HEK293T (cell line): ENCODE measurements around the gene FHIP1A.

ENCODE experiments used
- ARNT ChIP-seq: fragments of 450-650 bp; IDR thresholded peaks from 2 replicates; pipeline ENCODE4 v1.6.1; 2017; ENCODE audit warnings: mild to moderate bottlenecking
- BHLHE40 ChIP-seq: fragments of 450-650 bp; IDR thresholded peaks from 2 replicates; pipeline ENCODE4 v1.6.1; 2016; ENCODE audit warnings: mild to moderate bottlenecking, moderate library complexity, borderline replicate concordance
- ELF4 ChIP-seq: fragments of 450-650 bp; IDR thresholded peaks from 2 replicates; pipeline ENCODE4 v1.6.1; 2017; ENCODE audit warnings: antibody characterized with exemption
- FOXA1 ChIP-seq: fragments of 450-650 bp; IDR thresholded peaks from 2 replicates; pipeline ENCODE4 v1.6.1; 2016; ENCODE audit warnings: mild to moderate bottlenecking
- FOXM1 ChIP-seq: fragments of 450-650 bp; IDR thresholded peaks from 2 replicates; pipeline ENCODE4 v1.6.1; 2017; ENCODE audit warnings: mild to moderate bottlenecking, borderline replicate concordance
- HDGF ChIP-seq: fragments of 450-650 bp; IDR thresholded peaks from 2 replicates; pipeline ENCODE4 v1.6.1; 2017; ENCODE audit warnings: antibody characterized with exemption, borderline replicate concordance
- L3MBTL2 ChIP-seq: fragments of 450-650 bp; conservative IDR thresholded peaks from 2 replicates; pipeline ENCODE4 v1.6.1; 2016; ENCODE audit warnings: mild to moderate bottlenecking
- LEF1 ChIP-seq: fragments of 450-650 bp; IDR thresholded peaks from 2 replicates; pipeline ENCODE4 v1.6.1; 2017; ENCODE audit warnings: mild to moderate bottlenecking, borderline replicate concordance
- NFRKB ChIP-seq: fragments of 450-650 bp; IDR thresholded peaks from 2 replicates; pipeline ENCODE4 v1.6.1; 2016; ENCODE audit warnings: mild to moderate bottlenecking, moderate library complexity
- PKNOX1 ChIP-seq: fragments of 450-650 bp; IDR thresholded peaks from 2 replicates; pipeline ENCODE4 v1.6.1; 2016
- SP1 ChIP-seq: fragments of 450-650 bp; IDR thresholded peaks from 2 replicates; pipeline ENCODE4 v1.6.1; 2017
- SUZ12 ChIP-seq: fragments of 450-650 bp; IDR thresholded peaks from 2 replicates; pipeline ENCODE4 v1.6.1; 2016; ENCODE audit warnings: mild to moderate bottlenecking
- TARDBP ChIP-seq: fragments of 450-650 bp; IDR thresholded peaks from 2 replicates; pipeline ENCODE4 v1.6.1; 2016
- ZNF384 ChIP-seq: fragments of 450-650 bp; IDR thresholded peaks from 2 replicates; pipeline ENCODE4 v1.6.1; 2016

DNA sequence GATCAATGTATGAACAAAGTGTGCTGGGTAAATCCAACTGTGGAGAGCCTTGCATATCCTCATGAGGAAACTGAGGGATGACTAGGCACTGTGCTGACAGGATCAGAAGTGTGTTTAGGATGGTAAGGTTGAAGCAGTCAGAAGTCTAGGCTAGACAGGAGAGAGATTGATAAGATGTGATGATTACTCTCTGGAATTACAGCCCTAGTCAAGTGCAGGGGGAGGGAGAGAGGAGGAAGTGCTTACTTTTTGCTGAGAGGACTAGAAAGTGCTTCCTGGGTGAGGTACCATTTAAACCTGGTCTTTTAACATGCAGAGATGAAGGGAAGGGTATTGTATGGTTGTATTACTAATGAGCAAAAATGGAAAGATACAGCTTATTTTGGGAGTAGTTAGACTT lies 23.7 kb downstream of the FHIP1A start:
- TF ChIP-seq SUZ12 (no peak), PKNOX1 (no peak), ZNF384 (no peak), SP1 (no peak), HDGF (no peak), NFRKB (no peak), FOXA1 (no peak), FOXM1 (no peak), BHLHE40 (no peak), TARDBP (no peak), LEF1 (no peak), L3MBTL2 (no peak), ARNT (no peak), ELF4 (no peak)
